Hematopoietic multipotent progenitor cell treated with erythropoietin and hydrocortisone succinate and interleukin-3 and kit ligand, for 15 days (in vitro differentiated cells): ENCODE data around the gene ZNF550.
"Not testable (repeated sequence)": the region's sequence is repeated elsewhere in the genome, so short reads cannot be mapped to it uniquely, and the experiment has no call there.

Source experiments
- DNase-seq: peaks from one replicate; pipeline ENCODE4 v3.0.0-alpha.2; 2015; ENCODE audit warnings: low spot score

ZNF550 gene

DNA sequence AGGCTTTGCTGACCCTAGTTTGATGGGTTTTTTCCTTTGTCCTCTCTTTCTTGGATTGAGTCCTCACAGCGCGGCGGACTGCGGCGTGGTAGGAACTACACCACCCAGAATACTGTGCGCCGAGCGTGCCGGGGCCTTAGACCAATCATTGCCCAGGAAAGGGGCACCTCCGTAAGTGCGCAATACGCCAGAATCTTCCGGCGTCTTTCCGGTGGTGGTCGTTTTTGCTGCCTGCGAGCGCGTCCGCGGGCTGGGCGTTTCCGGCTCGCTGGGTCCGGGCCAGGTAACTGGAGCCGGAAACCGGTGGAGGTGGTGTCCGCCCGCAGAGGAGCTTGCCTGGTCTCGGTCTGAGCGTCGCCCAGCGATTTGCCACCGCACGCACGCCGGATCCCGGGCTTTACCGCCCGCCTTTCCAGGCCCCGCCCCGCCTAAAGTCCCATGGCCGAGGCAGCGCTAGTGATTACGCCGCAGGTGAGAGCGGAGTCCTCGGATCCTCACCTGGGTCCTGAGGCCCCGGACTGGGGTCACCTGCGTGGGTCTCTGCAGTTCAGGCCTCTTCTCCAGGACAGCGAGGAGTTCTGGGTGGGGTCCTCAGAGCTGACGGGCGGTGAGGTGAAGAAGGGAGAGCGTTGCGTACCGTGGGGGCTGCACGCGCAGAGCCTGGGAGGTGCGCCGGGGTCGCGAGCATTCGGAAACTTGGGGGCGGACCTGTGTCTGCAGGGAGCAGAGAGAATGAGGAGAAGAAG, 32.4 kb downstream of the ZNF550 start, which contains the start of gene ZNF549:
Gene ZNF549, plus strand, starts transcription at position 221 of the 746 bp plus-strand sequence. Its CDS starts 218 bp downstream, at position 439.
- peak; percentile 70 for DNase-seq

DNA sequence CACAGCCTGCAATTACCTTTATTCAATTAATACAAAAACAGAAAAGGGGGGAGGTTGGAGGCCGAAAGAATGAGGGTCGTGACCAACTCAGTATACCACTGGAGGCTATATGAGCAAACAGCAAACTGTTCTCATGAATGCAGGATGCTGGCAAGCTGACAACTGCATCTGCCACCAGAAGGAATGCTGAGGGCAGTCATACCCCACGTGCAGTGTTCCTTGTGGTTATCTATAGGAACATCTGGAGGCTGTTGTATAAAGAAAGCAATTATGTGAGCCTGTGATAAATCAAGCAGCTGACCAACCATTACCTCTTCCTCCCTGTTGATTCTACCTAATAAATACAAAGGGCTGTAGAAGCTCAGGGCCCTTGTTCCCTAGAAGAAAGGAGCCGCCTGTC, 41.6 kb downstream of the ZNF550 start:
- not testable (repeated sequence) for DNase-seq

DNA sequence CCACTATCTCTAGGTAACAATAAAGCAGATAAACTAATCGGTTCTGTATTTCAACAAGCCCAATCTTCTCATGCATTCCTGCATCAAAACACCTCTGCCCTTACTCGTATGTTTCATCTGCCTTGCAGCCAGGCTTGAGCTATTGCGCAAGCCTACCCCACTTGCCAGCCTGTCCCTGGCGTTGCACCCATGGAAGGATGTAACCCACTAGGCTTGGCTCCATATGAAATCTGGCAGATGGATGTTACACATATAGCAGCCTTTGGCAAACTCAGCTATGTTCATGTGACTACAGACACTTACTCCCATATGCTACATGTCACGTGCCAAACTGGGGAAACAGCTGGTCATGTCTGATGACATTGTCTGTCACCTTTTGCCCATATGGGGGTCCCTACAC, 44.4 kb downstream of the ZNF550 start:
- DNase-seq = no peak

DNA sequence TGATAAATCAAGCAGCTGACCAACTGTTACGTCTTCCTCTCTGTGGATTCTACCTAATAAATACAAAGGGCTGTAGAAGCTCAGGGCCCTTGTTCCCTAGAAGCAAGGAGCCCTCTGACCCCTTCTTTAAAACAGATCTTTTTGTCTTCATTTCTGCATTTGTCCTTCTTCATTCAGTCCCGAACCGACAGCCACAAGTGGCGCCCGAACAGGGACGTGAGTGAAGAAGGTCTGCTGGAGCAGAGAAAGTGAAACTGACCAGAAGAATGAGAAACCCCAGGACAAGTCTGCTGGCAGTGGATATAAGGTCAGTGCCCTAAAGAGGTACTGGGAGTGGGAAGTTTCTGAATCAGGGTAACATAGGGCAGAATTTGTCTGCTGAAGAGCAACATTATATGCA, 46.8 kb downstream of the ZNF550 start:
- no peak for DNase-seq

DNA sequence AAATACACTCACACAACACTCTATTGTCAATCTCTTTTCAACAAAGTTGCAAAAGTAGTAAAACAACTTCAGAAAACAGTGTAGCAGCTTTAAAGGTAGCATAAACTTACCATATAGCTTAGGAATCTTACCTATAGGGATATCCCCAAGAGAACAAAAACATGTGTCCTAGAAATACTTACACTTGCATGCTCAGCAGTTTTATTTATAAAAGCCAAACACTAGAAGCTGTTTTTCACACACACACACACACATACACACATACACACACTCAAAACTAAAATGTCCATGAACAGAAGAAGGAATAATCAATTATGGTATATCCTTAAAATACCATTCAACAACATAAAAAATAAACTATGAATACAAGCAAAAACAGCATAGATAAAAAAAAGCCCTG, 48.2 kb downstream of the ZNF550 start:
- no peak for DNase-seq

DNA sequence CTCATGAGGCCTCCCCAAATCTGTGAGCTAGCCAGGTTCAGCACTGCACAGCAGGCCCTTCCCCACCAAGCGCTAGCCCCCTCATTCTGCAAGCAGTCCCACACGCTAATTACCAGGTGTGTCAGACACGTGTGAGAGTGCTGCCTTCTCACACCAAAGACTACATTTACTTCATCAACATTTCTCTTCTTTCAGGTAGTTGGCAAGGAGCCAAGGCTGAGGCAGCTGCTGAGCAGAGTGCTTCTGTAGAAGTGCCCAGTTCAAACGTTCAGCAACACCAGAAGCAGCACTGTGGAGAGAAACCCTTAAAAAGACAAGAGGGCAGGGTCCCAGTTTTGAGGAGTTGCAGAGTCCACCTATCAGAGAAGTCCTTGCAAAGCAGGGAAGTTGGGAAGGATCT, 53.5 kb downstream of the ZNF550 start:
- no peak for DNase-seq

DNA sequence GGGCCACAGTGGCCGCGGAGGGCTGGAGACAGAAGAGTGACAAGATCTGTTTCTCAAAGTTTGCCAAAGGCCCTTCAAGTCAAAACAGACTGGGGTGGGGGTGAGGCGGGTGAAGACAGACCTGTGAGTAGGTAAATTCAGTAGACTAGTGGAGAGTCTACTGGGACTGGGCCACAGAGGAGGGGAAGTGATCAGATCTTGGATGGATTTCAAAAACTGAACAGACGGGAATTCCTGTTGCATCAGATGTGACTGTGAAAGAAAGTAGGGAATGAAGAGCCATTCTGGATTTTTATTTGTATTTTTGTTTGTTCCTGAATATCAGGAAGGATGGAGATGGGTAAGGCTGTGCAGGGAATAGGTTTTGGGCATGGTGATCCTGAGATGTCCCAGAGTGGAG, 59.3 kb downstream of the ZNF550 start:
- DNase-seq = not testable (repeated sequence)

DNA sequence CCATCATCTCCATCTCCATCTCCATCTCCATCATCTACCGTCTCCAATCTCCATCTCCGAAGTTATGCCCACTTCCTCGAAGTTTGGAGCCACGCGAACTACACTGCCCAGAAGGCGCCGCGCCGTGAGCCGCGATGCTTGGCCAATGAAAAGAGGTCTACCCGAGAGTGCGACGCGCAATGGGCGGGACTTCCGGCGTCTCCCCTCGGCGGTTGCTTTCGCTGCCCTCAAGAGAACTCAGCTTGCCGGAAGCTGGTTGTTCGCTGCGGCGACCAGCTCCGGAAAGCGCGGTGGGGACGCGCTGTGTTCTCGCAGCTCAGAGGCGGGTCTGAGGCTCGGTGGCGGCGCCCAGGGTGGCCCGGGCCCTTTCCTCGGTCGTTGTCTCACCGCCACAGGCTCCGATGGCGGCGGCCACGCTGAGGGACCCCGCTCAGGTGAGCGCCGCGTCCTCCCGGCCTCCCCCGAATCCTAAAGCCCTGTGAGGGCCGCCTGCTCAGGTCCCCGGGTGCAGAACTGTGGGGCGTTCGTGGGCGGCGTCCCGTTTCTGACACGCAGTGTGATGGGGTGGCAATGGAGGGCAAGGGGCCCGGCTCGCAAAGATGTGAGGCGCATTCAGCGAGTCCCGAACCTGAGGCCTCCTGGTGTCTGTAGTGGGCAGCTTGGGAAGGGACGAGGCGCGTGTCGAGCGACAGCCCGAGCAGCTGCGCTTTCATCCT, 59.8 kb downstream of the ZNF550 start, which contains the start of gene ZNF773:
Gene ZNF773, plus strand, starts transcription at position 259 of the 716 bp plus-strand sequence. Its CDS starts 143 bp downstream, at position 402.
- peak; percentile 91 for DNase-seq

DNA sequence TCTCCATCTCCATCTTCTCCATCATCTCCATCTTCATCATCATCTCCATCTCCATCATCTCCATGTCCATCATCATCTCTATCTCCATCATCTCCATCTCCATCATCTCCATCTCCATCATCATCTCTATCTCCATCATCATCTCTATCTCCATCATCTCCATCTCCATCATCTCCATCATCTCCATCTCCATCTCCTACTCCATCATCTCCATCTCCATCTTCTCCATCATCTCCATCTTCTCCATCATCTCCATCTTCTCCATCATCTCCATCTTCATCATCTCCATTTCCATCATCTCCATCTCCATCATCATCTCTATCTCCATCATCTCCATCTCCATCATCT, 60.4 kb downstream of the ZNF550 start:
- not testable (repeated sequence) for DNase-seq

DNA sequence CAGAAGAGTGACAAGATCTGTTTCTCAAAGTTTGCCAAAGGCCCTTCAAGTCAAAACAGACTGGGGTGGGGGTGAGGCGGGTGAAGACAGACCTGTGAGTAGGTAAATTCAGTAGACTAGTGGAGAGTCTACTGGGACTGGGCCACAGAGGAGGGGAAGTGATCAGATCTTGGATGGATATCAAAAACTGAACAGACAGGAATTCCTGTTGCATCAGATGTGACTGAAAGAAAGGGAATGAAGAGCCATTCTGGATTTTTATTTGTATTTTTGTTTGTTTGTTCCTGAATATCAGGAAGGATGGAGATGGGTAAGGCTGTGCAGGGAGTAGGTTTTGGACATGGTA, 71.4 kb downstream of the ZNF550 start:
- not testable (repeated sequence) for DNase-seq

DNA sequence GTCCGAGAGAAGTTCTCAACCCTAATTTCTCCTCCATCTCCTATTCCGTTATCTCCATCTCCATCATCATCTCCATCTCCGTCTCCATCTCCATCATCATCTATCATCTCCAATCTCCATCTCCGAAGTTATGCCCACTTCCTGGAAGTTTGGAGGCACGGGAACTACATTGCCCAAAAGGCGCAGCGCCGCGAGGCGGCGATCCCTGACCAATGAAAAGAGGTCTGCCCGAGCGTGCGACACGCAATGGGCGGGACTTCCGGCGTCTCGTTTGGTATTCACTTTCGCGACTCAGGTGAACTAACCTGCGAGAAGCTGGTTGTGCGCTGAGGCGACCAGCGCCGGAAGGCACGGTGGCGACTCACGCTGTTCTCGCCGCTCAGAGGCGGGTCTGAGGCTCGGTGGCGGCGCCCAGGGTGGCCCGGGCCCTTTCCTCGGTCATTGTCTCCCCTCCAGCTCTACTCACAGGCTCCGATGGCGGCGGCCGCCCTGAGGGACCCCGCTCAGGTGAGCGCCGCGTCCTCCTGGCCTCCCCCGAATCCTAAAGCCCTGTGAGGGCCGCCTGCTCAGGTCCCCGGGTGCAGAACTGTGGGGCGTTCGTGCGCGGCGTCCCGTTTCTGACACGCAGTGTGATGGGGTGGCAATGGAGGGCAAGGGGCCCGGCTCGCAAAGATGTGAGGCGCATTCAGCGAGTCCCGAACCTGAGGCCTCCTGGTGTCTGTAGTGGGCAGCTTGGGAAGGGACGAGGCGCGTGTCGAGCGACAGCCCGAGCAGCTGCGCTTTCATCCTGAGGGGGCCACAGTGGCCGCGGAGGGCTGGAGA, 72.0 kb downstream of the ZNF550 start, which contains the start of gene ZNF419:
Gene ZNF419, plus strand, starts transcription at position 274 of the 822 bp plus-strand sequence. Its CDS starts 201 bp downstream, at position 475.
- DNase-seq = peak; percentile 87
